Left ventricle myocardium superior (tissue), 1 donor: Measurements from ENCODE around the gene TGM4. TPM values are rescaled to one million over a fixed set of nuclear protein-coding genes. Genes with fewer than 3 reads are reported as not detected.

ENCODE experiments used
- total RNA-seq: library from RNA; stranded (reverse); fragmentation: NEBNext Ultra II Directional; extraction: Animal tissue kit (Norgen Biotek cat#: 25700); gene quantifications from one replicate; pipeline ENCODE4 v1.2.1, GENCODE V29; 2021
- donor health status: DM: no; HTN: yes; CAD: no; lungs with severe emphysema.

TGM4 gene
- total RNA-seq, 1 donor from 2014 or later, result not detected

Other genes starting within 250 kb of the TGM4 start
- gene ZNF197, start 249.6 kb upstream of the TGM4 start, total RNA-seq, result 12.7 TPM
- gene ZNF35, start 225.9 kb upstream of the TGM4 start, total RNA-seq, result 4.7 TPM
- gene ZNF502, start 161.9 kb upstream of the TGM4 start, total RNA-seq, result 3.6 TPM
- gene ZNF501, start 145.0 kb upstream of the TGM4 start, total RNA-seq, result 3.5 TPM
- 37.2 TPM for gene KIAA1143, start 113.0 kb upstream of the TGM4 start, total RNA-seq
- gene KIF15, start 112.8 kb upstream of the TGM4 start, total RNA-seq, result 1.1 TPM
- gene TMEM42, start 12.7 kb upstream of the TGM4 start, total RNA-seq, result 10.0 TPM
- gene ZDHHC3, start 101.6 kb downstream of the TGM4 start, total RNA-seq, result 39.1 TPM
- 25.0 TPM for gene EXOSC7, start 101.6 kb downstream of the TGM4 start, total RNA-seq
- gene CLEC3B, start 151.7 kb downstream of the TGM4 start, total RNA-seq, result 68.0 TPM